K562 (cell line): ENCODE measurements around the gene EXOSC6. TPM values are rescaled to one million over a fixed set of nuclear protein-coding genes. Genes with fewer than 3 reads are reported as not detected.

Experiments
- AFF4 ChIP-seq: sonication (generic); formaldehyde crosslinking; IDR thresholded peaks from 2 replicates; pipeline ENCODE4 v1.8.0; 2023; ENCODE audit warnings: mild to moderate bottlenecking, missing genetic modification reagents
- BCOR ChIP-seq: fragments of 450-650 bp; IDR thresholded peaks from 2 replicates; pipeline ENCODE4 v1.6.1; 2016
- CBFA2T2 ChIP-seq: fragments of 450-650 bp; conservative IDR thresholded peaks from 2 replicates; pipeline ENCODE4 v1.6.1; 2017; ENCODE audit warnings: mild to moderate bottlenecking
- CTCF ChIP-seq, 3 experiments: IDR thresholded peaks in 2 of 3; conservative IDR thresholded peaks in 1 of 3; 2 replicates each; pipeline ENCODE4 v1.5.1; 2011 to 2012; ENCODE audit warnings: low read length in 3 of 3, mild to moderate bottlenecking in 3 of 3, control low read depth in 2 of 3, improper control_type of control experiment in 1 of 3, inconsistent platforms in 1 of 3, low read depth in 1 of 3, mixed read lengths in 1 of 3, moderate library complexity in 1 of 3; ENCODE audit not compliant: insufficient read depth in 2 of 3
- HNRNPH1 ChIP-seq: fragments of 200-400 bp; formaldehyde crosslinking; optimal IDR thresholded peaks from 2 replicates; pipeline ENCODE3; 2017; ENCODE audit warnings: low read depth, mild to moderate bottlenecking, low read length, moderate library complexity
- JUN ChIP-seq, 2 experiments: sonication (generic) in 1 of 2; formaldehyde crosslinking in 1 of 2; IDR thresholded peaks; 2 replicates each; pipeline versions ENCODE4 v1.6.1 to v1.8.0; 2012 to 2022; ENCODE audit warnings: borderline replicate concordance in 2 of 2, mild to moderate bottlenecking in 2 of 2, improper control_type of control experiment in 1 of 2, low read depth in 1 of 2, low read length in 1 of 2, missing genetic modification reagents in 1 of 2
- KDM4B ChIP-seq, 2 experiments: fragments of 450-650 bp in 1 of 2; sonication (generic) in 1 of 2; IDR thresholded peaks; 2 replicates each; pipeline ENCODE4 v1.6.1; 2016 to 2017; ENCODE audit warnings: borderline replicate concordance in 2 of 2, antibody characterized with exemption in 1 of 2, low read depth in 1 of 2, mild to moderate bottlenecking in 1 of 2
- MCM3 ChIP-seq: fragments of 450-650 bp; IDR thresholded peaks from 2 replicates; pipeline ENCODE4 v1.6.1; 2016
- NFXL1 ChIP-seq: fragments of 450-650 bp; formaldehyde crosslinking; IDR thresholded peaks from 2 replicates; pipeline ENCODE4 v1.4.0; 2021; ENCODE audit warnings: mild to moderate bottlenecking
- NRF1 ChIP-seq, 2 experiments: fragments of 450-650 bp; IDR thresholded peaks in 1 of 2; conservative IDR thresholded peaks in 1 of 2; 2 replicates each; pipeline ENCODE4 v1.6.1; 2014; ENCODE audit warnings: mild to moderate bottlenecking in 2 of 2
- PHTF2 ChIP-seq: fragments of 250-450 bp; sonication (Bioruptor Pico); IDR thresholded peaks from 2 replicates; pipeline ENCODE4 v1.5.0; 2021; ENCODE audit warnings: mild to moderate bottlenecking
- TFAP4 ChIP-seq: sonication (generic); formaldehyde crosslinking; IDR thresholded peaks from 2 replicates; pipeline ENCODE4 v1.8.0; 2022; ENCODE audit warnings: missing genetic modification reagents, mild to moderate bottlenecking, moderate library complexity, borderline replicate concordance
- ZMIZ1 ChIP-seq, 2 experiments: fragments of 150-350 bp in 1 of 2; IDR thresholded peaks; 2 replicates each; pipeline ENCODE4 v1.6.1; 2012 to 2016; ENCODE audit warnings: low read depth in 2 of 2, low read length in 2 of 2, mild to moderate bottlenecking in 1 of 2, moderate library complexity in 1 of 2
- ZNF41 ChIP-seq: fragments of 250-450 bp; sonication (Bioruptor Pico); conservative IDR thresholded peaks from 2 replicates; pipeline ENCODE4 v1.4.0; 2020; ENCODE audit warnings: mild to moderate bottlenecking
- ZNF444 ChIP-seq: fragments of 250-450 bp; sonication (Bioruptor Pico); IDR thresholded peaks from 2 replicates; pipeline ENCODE4 v1.4.0; 2020; ENCODE audit warnings: mild to moderate bottlenecking, moderate library complexity
- ZNF561 ChIP-seq: fragments of 450-650 bp; formaldehyde crosslinking; conservative IDR thresholded peaks from 2 replicates; pipeline ENCODE4 v1.4.0; 2020; ENCODE audit warnings: mild to moderate bottlenecking, moderate library complexity
- polyA plus RNA-seq, 8 experiments: library from polyadenylated mRNA; depleted of rRNA in 4 of 8; stranded (reverse) in 5 of 8; unstranded in 3 of 8; fragments of >200 nt; fragmentation: Nextera tagmentation in 2 of 8; fragmentation: Illumina TruSeq in 1 of 8; extraction: Ambion mirVana in 2 of 8; extraction: Trizol in 1 of 8; gene quantifications; 2 replicates each; pipeline versions ENCODE4 v1.2.1 to v1.2.3, GENCODE V29; 2011 to 2014; ENCODE audit warnings: inconsistent platforms in 1 of 8, missing spikeins in 1 of 8
- total RNA-seq, 7 experiments: library from RNA; depleted of rRNA in 6 of 7; stranded (reverse); fragments of >200 nt in 6 of 7; fragmentation: Illumina TruSeq in 2 of 7; extraction: Trizol in 2 of 7; gene quantifications; 2 replicates each; pipeline versions ENCODE4 v1.2.1 to v1.2.3, GENCODE V29; 2011 to 2021; ENCODE audit warnings: low replicate concordance in 1 of 7

Gene EXOSC6
- total and polyA plus RNA-seq, 9 of the 15 experiments (the other 6 are each of a cell fraction or from before 2014, with no cell fraction given), result 9.2 to 29.0 (median 15.6) TPM

- TF ChIP-seq TFAP4 (CRISPR knock-in tag), result peak; percentile 84
- no peak for TF ChIP-seq HNRNPH1
- TF ChIP-seq NFXL1 (CRISPR knock-in tag), result peak; percentile 58; the same call in 1 of the 2 replicates
- no peak for TF ChIP-seq MCM3
- TF ChIP-seq CBFA2T2, result no peak
- TF ChIP-seq ZMIZ1 (IDR thresholded peaks at IDR 0.05; ENCODE audit: low read depth in 2 of 2, low read length in 2 of 2), result peak in 1 of 2 experiments; percentile 73; a peak in 1 of 4 replicates
- TF ChIP-seq BCOR, result 0 out of 2 replicates have a peak, but pooled peaks have one; percentile 17
- 0 out of 2 replicates have a peak, but pooled peaks have one; percentile 37 for TF ChIP-seq ZNF444 (CRISPR knock-in tag)
- TF ChIP-seq KDM4B (IDR thresholded peaks at IDR 0.05; ENCODE audit: borderline replicate concordance in 2 of 2, low read depth in 1 of 2), result no peak
- peak; percentile 48; the same call in 1 of the 2 replicates for TF ChIP-seq AFF4 (CRISPR knock-in tag)
- peak; percentile 91 to 95 (median 92) for TF ChIP-seq CTCF (IDR thresholded peaks at IDR 0.05 in 2 of 3, conservative IDR thresholded peaks at IDR 0.05 in 1 of 3; ENCODE audit: insufficient read depth in 2 of 3, low read depth in 1 of 3, low read length in 3 of 3)
- TF ChIP-seq JUN (IDR thresholded peaks at IDR 0.05; ENCODE audit: borderline replicate concordance, low read depth, low read length), result peak; percentile 42; the same call in 1 of the 2 replicates
- peak; percentile 17; the same call in 1 of the 2 replicates for TF ChIP-seq JUN (CRISPR knock-in tag; IDR thresholded peaks at IDR 0.05; ENCODE audit: borderline replicate concordance)
- peak; percentile 38; the same call in 1 of the 2 replicates for TF ChIP-seq ZNF561 (CRISPR knock-in tag)
- peak; percentile 85; the same call in 1 of the 2 replicates for TF ChIP-seq PHTF2 (CRISPR knock-in tag)
- TF ChIP-seq ZNF41 (CRISPR knock-in tag), result peak; percentile 46; the same call in 1 of the 2 replicates
- TF ChIP-seq NRF1 (conservative IDR thresholded peaks at IDR 0.05 in 1 of 2, IDR thresholded peaks at IDR 0.05 in 1 of 2), result peak; percentile 93 to 95
Observed at GRCh38 chr16:70251629-70252354, at the start of gene EXOSC6 (continued).
